ENCODE results near the gene INPP4A. TPM values are rescaled to one million over a fixed set of nuclear protein-coding genes. Genes with fewer than 3 reads are reported as not detected.

The INPP4A gene
- total RNA-seq, 2 donors from 2014 or later: 12.9 to 49.8 TPM

- no peaks in the 10 kb centered on the region for H3K4me1 ChIP-seq (replicated peaks)
- 91% methylated on average over 9 of the region's 9 CpGs for WGBS
- DNase-seq (ENCODE audit: low spot score): no peak
- intact Hi-C loops (cut with DNase I): no loop called here
- no peaks in the 10 kb centered on the region for H3K9me3 ChIP-seq
- TF ChIP-seq POLR2A (IDR thresholded peaks at IDR 0.05): no peak
- TF ChIP-seq, protein P1, sequence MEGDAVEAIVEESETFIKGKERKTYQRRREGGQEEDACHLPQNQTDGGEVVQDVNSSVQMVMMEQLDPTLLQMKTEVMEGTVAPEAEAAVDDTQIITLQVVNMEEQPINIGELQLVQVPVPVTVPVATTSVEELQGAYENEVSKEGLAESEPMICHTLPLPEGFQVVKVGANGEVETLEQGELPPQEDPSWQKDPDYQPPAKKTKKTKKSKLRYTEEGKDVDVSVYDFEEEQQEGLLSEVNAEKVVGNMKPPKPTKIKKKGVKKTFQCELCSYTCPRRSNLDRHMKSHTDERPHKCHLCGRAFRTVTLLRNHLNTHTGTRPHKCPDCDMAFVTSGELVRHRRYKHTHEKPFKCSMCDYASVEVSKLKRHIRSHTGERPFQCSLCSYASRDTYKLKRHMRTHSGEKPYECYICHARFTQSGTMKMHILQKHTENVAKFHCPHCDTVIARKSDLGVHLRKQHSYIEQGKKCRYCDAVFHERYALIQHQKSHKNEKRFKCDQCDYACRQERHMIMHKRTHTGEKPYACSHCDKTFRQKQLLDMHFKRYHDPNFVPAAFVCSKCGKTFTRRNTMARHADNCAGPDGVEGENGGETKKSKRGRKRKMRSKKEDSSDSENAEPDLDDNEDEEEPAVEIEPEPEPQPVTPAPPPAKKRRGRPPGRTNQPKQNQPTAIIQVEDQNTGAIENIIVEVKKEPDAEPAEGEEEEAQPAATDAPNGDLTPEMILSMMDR (IDR thresholded peaks at IDR 0.05): no peak
- TF ChIP-seq POLR2AphosphoS5 (IDR thresholded peaks at IDR 0.05): no peak
- H3K36me3 ChIP-seq: peaks cover 0 to 8% of the 10 kb centered on the region in 2 donors
- H3K27ac ChIP-seq: no peak overlapping the region
- no peak overlapping the region for H3K4me3 ChIP-seq
- H3K27me3 ChIP-seq (replicated peaks; ENCODE audit: insufficient read depth): no peaks in the 10 kb centered on the region
These were observed 116.4 kb downstream of the INPP4A start for GRCh38 chr2:98561018-98561417.

GRCh38 chr2:98561902-98562695 is 117.4 kb downstream of the INPP4A start:
- no peak overlapping the region for H3K27ac ChIP-seq
- H3K9me3 ChIP-seq: no peaks in the 10 kb centered on the region
- intact Hi-C loops (cut with DNase I): no loop called here
- H3K4me3 ChIP-seq: no peak overlapping the region
- H3K27me3 ChIP-seq (replicated peaks; ENCODE audit: insufficient read depth): no peaks in the 10 kb centered on the region
- 76% methylated on average over 13 of the region's 13 CpGs for WGBS
- H3K36me3 ChIP-seq: peaks cover 0 to 8% of the 10 kb centered on the region in 2 donors
- H3K4me1 ChIP-seq (replicated peaks): no peaks in the 10 kb centered on the region
- DNase-seq (ENCODE audit: low spot score): no peak
- TF ChIP-seq POLR2A (IDR thresholded peaks at IDR 0.05) (no peak), POLR2AphosphoS5 (IDR thresholded peaks at IDR 0.05) (no peak)
- TF ChIP-seq, protein P1 (IDR thresholded peaks at IDR 0.05): no peak

- intact Hi-C loops (cut with DNase I): no loop called here
- DNase-seq (ENCODE audit: low spot score): no peak
- H3K27ac ChIP-seq: no peak overlapping the region
- peaks cover 0 to 8% of the 10 kb centered on the region in 2 donors for H3K36me3 ChIP-seq
- no peaks in the 10 kb centered on the region for H3K27me3 ChIP-seq (replicated peaks; ENCODE audit: insufficient read depth)
- WGBS: 95% methylated on average over 12 of the region's 13 CpGs
- no peak overlapping the region for H3K4me3 ChIP-seq
- no peaks in the 10 kb centered on the region for H3K9me3 ChIP-seq
- H3K4me1 ChIP-seq (replicated peaks): no peaks in the 10 kb centered on the region
- TF ChIP-seq, protein P1 (IDR thresholded peaks at IDR 0.05): no peak
- no peak for TF ChIP-seq POLR2A (IDR thresholded peaks at IDR 0.05)
- TF ChIP-seq POLR2AphosphoS5 (IDR thresholded peaks at IDR 0.05): no peak
These were observed 118.7 kb downstream of the INPP4A start for GRCh38 chr2:98563394-98563793.

DNA sequence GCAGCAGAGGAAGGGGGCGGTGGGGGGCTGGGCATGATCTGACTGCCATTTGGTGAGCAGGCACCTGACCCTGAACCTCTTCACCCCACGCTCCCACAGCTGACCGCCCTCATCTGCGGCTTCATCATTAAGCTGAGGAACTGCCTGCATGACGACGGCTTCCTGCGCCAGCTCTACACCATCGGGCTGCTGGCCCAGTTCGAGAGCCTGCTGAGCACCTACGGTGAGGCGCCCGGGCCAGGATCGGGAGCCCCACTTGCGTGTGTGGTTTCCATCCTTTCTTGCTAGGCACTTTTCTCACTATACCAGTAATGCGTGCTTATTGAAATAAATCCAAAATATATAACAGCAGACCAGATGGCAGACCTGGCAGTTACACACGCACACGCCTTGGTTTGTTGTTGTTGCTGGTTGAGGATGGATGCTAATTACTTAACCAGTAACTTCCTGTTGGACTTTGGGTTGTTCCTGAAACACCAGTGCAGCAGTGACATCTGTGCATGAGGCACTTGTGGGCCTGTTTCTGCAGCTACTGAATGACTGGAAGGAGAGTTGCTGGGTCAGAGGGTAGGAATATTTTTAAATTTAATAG is 120.0 kb downstream of the INPP4A start:
- Histone ChIP-seq H3K4me3 (no peak overlapping the region), H3K4me1 (replicated peaks) (no peaks in the 10 kb centered on the region), H3K9me3 (no peaks in the 10 kb centered on the region), H3K27ac (no peak overlapping the region), H3K27me3 (replicated peaks; ENCODE audit: insufficient read depth) (no peaks in the 10 kb centered on the region), H3K36me3 (peaks cover 0 to 8% of the 10 kb centered on the region in 2 donors)
- no peak for DNase-seq (ENCODE audit: low spot score)
- 93% methylated on average over 17 of the region's 17 CpGs for WGBS
- intact Hi-C loops (cut with DNase I): no loop called here
- TF ChIP-seq POLR2A (IDR thresholded peaks at IDR 0.05) (no peak), POLR2AphosphoS5 (IDR thresholded peaks at IDR 0.05) (no peak)
- TF ChIP-seq, protein P1 (IDR thresholded peaks at IDR 0.05): no peak
